ENCODE data around the gene WDTC1. TPM values are rescaled to one million over a fixed set of nuclear protein-coding genes. Genes with fewer than 3 reads are reported as not detected.
A peak's percentile ranks its signal among the peaks of the same experiment; 100 is the strongest.

The WDTC1 gene
- total RNA-seq, 1 experiment from 2014 or later = 20.9 TPM

DNA sequence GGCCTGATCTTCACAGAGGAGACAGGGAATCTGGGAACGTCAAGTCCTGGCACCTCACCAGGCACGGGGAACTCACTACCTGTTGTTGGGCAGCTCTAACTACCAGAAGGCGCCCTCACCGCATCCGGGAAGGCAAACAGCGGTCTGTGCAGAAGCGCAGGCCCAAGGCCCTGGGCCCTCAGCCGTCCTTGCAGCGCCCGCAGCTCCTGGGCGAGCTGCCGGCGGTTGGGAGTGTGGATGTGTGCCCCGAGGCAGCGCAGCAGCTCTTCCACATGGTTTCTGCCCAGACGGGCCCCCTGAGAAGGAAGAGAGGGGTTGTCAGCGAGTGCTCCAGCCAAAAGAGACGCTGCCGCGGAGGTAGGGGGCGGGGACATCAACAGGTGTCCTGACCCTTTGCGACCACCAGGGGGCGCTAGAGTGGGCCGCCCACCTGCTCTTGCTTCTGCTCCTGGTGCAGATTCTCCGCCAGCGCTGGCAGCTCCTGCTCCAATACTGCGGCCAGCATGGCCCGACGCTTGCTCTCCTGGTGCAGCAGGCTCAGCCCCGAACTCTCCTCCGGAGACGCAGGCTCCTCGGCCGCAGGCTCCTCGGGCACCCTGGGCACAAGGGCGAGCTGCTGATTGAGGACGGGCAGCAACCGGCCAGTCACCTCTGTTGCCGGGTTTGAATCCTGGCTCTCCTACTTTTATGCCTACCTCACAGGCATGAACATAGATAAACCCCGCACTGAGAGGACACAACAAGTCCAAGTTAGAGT, 123.0 kb downstream of the WDTC1 start:
- CTCF ChIA-PET = interaction anchor here (0.5 to 1.4 kb wide), 5 partner anchors 8 to 486 kb away, joined by 3 to 9 read pairs (median 4); partner anchors contain the start of gene MAP3K6
- TF ChIP-seq, protein P1, sequence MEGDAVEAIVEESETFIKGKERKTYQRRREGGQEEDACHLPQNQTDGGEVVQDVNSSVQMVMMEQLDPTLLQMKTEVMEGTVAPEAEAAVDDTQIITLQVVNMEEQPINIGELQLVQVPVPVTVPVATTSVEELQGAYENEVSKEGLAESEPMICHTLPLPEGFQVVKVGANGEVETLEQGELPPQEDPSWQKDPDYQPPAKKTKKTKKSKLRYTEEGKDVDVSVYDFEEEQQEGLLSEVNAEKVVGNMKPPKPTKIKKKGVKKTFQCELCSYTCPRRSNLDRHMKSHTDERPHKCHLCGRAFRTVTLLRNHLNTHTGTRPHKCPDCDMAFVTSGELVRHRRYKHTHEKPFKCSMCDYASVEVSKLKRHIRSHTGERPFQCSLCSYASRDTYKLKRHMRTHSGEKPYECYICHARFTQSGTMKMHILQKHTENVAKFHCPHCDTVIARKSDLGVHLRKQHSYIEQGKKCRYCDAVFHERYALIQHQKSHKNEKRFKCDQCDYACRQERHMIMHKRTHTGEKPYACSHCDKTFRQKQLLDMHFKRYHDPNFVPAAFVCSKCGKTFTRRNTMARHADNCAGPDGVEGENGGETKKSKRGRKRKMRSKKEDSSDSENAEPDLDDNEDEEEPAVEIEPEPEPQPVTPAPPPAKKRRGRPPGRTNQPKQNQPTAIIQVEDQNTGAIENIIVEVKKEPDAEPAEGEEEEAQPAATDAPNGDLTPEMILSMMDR (conservative IDR thresholded peaks at IDR 0.05; ENCODE audit: low read depth, low read length) = peak; percentile 96
- TF ChIP-seq EZH2 (IDR thresholded peaks at IDR 0.05; ENCODE audit: borderline replicate concordance, low read depth, low read length, poor library complexity, severe bottlenecking) = no peak
- DNase-seq (ENCODE audit: low spot score) = peak; percentile 73
- Histone ChIP-seq H3K4me1 (ENCODE audit: insufficient read depth, low read length, poor library complexity, severe bottlenecking) (no peaks in the 10 kb centered on the region), H3K4me3 (ENCODE audit: low read depth, low read length, poor library complexity, severe bottlenecking) (no peak overlapping the region), H3K27me3 (replicated peaks; ENCODE audit: insufficient read depth, low read depth, low read length, poor library complexity) (no peaks in the 10 kb centered on the region), H3K27ac (ENCODE audit: low read depth, low read length, poor library complexity, severe bottlenecking) (peak overlapping the region; percentile 19), H3K36me3 (ENCODE audit: insufficient read depth, low read length, poor library complexity, severe bottlenecking) (no peaks in the 10 kb centered on the region), H3K9me3 (ENCODE audit: low read depth, low read length, poor library complexity, severe bottlenecking) (no peaks in the 10 kb centered on the region)
- BruUV-seq (replicated peaks) = no TSS peak
- POLR2A ChIA-PET (ENCODE audit: low non-redundant PET) = no interaction called here
- intact Hi-C loops (cut with micrococcal nuclease; ENCODE audit: unreplicated experiment) = loop anchor here (1.0 kb wide), 1 partner anchor 249 kb away; no protein-coding TSS in a partner anchor

Other genes starting within 250 kb of the WDTC1 start
- gene TRNP1, start 240.9 kb upstream of the WDTC1 start, total RNA-seq (2021) = 1.0 and 1.4 TPM in 2 replicates
- gene TENT5B, start 221.8 kb upstream of the WDTC1 start, total RNA-seq (2021) = 1.2 and 1.6 TPM in 2 replicates
- 27.0 and 30.2 TPM in 2 replicates for gene SLC9A1, start 79.5 kb upstream of the WDTC1 start, total RNA-seq (2021)
- gene TMEM222, start 87.5 kb downstream of the WDTC1 start, total RNA-seq (2021) = 48.5 and 55.5 TPM in 2 replicates
- 2.1 and 3.6 TPM in 2 replicates for gene SYTL1, start 107.4 kb downstream of the WDTC1 start, total RNA-seq (2021)
- 2.4 and 2.9 TPM in 2 replicates for gene MAP3K6, start 132.3 kb downstream of the WDTC1 start, total RNA-seq (2021)
- not detected in 2 replicates for gene FCN3, start 140.2 kb downstream of the WDTC1 start, total RNA-seq (2021)
- gene CD164L2, start 148.7 kb downstream of the WDTC1 start, total RNA-seq (2021) = not detected in 2 replicates
- gene GPR3, start 158.0 kb downstream of the WDTC1 start, total RNA-seq (2021) = 3.1 and 4.9 TPM in 2 replicates

Measured in A673 (cell line).